ENCODE data around the gene YKT6. TPM values are rescaled to one million over a fixed set of nuclear protein-coding genes. Genes with fewer than 3 reads are reported as not detected.

The YKT6 gene
- total RNA-seq, 2 experiments from 2014 or later, result 74.9 to 75.9 TPM

DNA sequence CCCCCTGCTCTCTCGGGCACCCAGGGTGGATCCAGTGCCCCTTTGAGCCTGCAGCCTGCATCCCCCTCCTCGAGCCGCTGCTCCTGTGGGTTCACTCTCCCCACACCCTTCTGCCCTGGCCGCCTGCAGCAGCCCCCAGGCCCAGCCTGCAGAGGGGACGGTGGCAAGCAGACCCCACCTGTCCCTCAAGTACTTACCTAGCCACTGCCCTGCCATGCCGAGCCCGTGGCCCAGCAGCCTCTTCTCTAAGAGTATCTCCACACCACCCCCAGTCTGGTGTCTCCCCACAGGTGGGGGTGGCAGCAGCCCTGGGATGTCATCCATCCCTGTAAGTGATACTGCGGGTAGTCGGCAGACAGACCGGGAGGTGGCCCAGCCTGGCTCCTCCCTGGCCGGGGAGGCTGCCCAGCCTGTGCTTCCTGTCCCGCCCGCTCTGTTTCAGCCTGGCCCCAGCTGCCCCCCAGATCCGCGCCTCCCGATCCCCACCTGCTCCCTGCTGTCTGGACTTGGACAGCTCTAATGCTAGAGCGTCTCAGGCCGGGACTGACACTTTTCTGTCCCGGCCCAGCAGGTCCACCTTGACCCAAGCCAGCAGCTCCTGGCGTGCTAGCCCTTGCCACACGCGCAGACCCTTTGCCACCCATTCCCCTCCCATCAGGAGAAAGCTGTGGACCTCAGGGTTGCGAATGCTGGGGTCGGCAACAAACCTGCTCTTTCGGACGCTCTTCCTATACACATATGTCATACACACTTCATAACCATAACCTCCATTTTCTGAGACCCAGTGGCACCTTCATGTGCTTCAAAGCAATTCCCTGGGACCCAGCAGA, 25.0 kb downstream of the YKT6 start:
- no peaks in the 10 kb centered on the region for H3K36me3 Mint-ChIP-seq
- H3K9me3 Mint-ChIP-seq, result no peaks in the 10 kb centered on the region
- no peak overlapping the region for H3K27ac Mint-ChIP-seq
- H3K4me1 Mint-ChIP-seq, result no peaks in the 10 kb centered on the region
- no peak overlapping the region for H3K4me3 Mint-ChIP-seq
- DNase-seq, result no peak
- peaks cover 5% of the 10 kb centered on the region for H3K27me3 Mint-ChIP-seq

DNA sequence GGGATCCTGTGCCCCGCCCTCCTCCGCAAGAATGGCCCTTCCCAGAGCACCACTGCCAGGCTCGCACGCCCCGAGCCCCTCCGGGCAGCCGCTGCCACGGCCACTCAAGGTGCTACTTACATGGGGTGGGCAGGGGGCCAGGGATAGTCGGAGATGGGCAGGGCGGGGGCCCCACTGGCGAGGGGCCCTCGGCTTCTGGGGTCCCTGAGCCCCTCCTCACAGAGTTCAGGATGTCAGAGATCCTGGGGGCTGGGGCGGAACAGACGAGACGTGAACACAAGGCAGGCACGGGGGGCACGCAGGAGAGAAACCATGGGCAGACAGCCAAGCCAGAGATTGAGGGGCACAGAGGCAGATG, 25.6 kb downstream of the YKT6 start:
- no peak overlapping the region for H3K4me3 Mint-ChIP-seq
- H3K27ac Mint-ChIP-seq, result no peak overlapping the region
- no peaks in the 10 kb centered on the region for H3K9me3 Mint-ChIP-seq
- no peak for DNase-seq
- peaks cover 5% of the 10 kb centered on the region for H3K27me3 Mint-ChIP-seq
- H3K36me3 Mint-ChIP-seq, result no peaks in the 10 kb centered on the region
- no peaks in the 10 kb centered on the region for H3K4me1 Mint-ChIP-seq

DNA sequence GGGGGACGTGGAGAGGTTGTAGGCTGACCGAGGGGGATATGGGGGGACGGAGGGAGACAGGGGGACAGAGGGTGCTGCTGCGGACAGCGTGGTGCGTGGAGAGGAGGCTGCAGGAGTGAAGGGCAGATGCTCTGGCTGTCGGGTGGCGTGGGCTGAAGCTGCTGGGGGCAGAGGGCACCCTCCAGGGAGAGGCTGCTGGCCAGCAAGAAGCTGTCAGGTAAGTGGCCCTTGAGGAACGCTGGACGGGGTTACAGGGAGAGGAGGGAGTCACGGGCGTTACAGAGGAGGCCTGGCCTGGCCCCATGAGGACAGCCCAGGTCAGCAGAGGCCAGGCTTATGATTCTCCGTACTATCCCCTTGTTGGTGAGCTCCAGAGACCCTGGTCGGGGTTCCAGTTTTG, 27.1 kb downstream of the YKT6 start:
- no peak for DNase-seq
- no peaks in the 10 kb centered on the region for H3K4me1 Mint-ChIP-seq
- H3K4me3 Mint-ChIP-seq, result no peak overlapping the region
- H3K27ac Mint-ChIP-seq, result no peak overlapping the region
- no peaks in the 10 kb centered on the region for H3K36me3 Mint-ChIP-seq
- no peaks in the 10 kb centered on the region for H3K9me3 Mint-ChIP-seq
- peaks cover 5% of the 10 kb centered on the region for H3K27me3 Mint-ChIP-seq

DNA sequence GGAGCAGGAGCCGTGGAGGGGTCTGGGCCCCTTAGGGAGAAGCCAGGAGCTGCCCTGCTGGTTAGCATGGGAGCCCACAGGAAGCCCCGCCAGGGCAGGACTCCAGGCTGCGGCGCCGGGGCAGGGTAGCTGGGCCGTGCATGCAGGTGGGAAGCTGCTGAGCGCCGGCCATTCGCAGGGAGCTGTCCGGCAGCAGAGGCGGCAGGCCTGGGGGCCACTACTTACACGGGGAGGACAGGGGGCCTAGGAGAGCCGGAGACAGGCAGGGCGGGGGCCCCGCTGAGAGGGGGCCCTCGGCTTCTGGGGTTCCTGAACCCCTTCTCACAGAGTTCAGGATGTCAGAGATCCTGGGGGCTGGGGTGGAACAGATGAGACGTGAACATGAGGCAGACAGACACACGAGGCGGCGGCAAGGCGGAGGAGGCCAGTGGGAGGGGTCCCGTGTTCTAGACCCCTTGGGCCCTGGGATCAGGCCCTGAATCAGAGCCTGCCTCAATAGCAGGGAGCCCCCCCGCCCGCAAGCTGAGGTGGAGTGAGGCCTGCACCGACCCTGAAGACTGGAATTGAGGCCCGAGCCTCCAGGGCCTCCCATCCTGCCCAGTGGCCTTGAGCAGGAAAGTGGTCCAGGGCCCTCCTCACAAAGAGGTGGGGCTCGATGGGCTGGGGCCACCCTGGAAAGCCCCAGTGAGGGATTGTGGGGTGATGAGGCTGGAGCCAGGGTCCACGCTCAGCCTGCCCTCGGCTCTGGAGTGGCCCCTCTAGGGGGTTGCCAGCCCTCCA, 28.0 kb downstream of the YKT6 start:
- no peaks in the 10 kb centered on the region for H3K4me1 Mint-ChIP-seq
- H3K36me3 Mint-ChIP-seq, result no peaks in the 10 kb centered on the region
- no peak for DNase-seq
- H3K9me3 Mint-ChIP-seq, result no peaks in the 10 kb centered on the region
- H3K27ac Mint-ChIP-seq, result no peak overlapping the region
- no peak overlapping the region for H3K4me3 Mint-ChIP-seq
- peaks cover 5% of the 10 kb centered on the region for H3K27me3 Mint-ChIP-seq

DNA sequence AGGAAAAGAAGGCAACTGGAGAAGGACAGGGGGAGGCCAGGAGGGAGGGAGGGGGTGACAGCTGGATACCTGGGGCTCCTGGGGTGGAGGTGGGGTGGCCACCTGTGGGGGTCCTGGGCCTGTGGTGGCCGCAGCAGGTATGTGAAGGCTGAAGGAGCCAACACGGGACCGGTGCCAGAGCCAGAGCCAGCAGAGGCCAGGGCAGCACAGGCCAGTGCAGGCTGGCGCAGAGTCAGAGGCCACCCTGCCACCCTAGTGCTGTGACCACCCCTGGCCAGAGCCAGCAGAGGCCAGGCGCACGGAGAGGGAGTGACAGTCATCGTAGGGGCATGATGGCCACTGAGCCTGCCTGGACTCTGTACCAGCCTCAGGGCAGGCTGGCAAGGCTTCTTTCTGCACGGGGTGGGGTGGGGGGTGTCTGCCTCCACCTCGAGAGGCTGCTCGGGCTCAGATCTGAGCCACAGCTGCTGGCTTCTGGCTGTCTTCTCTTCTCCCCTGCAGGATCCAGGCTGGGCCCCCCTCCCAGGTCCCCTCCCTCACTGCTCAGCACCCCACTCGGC, 28.8 kb downstream of the YKT6 start:
- Mint-ChIP-seq H3K4me3 (no peak overlapping the region), H3K4me1 (no peaks in the 10 kb centered on the region), H3K36me3 (no peaks in the 10 kb centered on the region)

DNA sequence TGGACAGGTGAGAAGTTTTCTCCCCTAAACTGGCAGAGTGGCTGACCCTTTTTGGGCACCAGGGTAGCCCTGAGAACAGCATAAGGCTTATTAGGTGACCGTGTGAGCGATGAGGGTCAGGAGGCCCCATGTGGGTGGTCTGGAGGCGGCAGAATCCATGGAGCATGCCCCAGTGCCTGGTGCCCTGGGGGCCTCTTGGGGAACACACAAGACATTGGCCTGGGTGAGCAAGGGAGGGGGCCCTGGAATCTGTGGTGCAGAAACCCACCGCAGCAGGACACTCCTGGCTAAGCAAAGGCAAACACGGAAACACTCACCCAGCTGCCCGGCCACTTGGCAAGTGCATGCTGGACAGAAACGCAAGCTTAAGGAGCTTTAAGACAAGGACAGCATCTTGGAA, 29.5 kb downstream of the YKT6 start:
- Mint-ChIP-seq H3K9me3 (no peaks in the 10 kb centered on the region), H3K27me3 (peaks cover 5% of the 10 kb centered on the region), H3K4me3 (no peak overlapping the region), H3K36me3 (no peaks in the 10 kb centered on the region), H3K27ac (no peak overlapping the region), H3K4me1 (no peaks in the 10 kb centered on the region)
- no peak for DNase-seq

More for the DNA sequence above, 28.8 kb downstream of the YKT6 start:
- Mint-ChIP-seq H3K9me3 (no peaks in the 10 kb centered on the region), H3K27ac (no peak overlapping the region), H3K27me3 (peaks cover 5% of the 10 kb centered on the region)
- DNase-seq, result no peak

DNA sequence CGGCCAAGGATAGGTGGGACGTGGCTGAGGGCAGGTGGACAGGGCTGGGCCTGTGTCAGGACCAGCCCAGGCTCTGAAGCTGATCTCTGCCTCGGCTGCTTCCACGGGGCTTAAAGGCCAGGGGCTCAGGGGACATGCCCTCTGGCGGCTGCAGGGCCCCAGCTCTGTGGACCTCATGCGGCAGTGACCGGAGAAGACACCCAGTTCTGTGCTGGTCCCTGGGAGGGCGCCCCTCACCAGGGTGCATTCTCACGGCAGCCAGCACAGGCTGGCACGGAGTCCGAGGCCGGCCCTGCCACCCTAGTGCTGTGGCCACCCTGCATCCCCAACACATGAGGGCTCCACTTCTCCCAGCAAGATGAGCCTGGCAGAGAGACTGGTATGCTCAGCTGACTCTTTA, 30.3 kb downstream of the YKT6 start:
- Mint-ChIP-seq H3K27ac (no peak overlapping the region), H3K4me3 (no peak overlapping the region), H3K4me1 (no peaks in the 10 kb centered on the region), H3K36me3 (no peaks in the 10 kb centered on the region), H3K9me3 (no peaks in the 10 kb centered on the region), H3K27me3 (peaks cover 2% of the 10 kb centered on the region)
- no peak for DNase-seq

DNA sequence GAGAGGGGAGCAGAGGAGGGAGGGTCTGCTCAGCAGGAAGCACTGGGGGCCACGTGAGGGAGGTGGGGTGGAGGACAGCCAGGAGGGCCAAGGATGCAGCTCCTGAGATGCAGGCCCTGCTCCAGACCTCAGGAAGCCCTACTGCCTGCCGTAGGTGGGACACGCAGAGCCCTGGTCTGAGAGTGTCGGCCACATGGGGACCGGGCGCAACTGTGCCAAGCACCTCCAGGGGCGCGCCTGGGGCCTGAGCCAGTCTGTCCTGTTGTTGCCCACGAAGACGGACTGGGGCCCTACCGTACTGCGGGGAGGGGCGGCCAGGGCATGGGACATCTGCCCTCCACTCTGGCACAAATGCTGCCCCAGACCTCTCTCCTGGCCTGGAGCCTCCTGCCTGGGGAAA, 31.6 kb downstream of the YKT6 start:
- Mint-ChIP-seq H3K36me3 (no peaks in the 10 kb centered on the region), H3K4me1 (no peaks in the 10 kb centered on the region), H3K27ac (no peak overlapping the region), H3K4me3 (no peak overlapping the region), H3K9me3 (no peaks in the 10 kb centered on the region), H3K27me3 (no peaks in the 10 kb centered on the region)
- no peak for DNase-seq

DNA sequence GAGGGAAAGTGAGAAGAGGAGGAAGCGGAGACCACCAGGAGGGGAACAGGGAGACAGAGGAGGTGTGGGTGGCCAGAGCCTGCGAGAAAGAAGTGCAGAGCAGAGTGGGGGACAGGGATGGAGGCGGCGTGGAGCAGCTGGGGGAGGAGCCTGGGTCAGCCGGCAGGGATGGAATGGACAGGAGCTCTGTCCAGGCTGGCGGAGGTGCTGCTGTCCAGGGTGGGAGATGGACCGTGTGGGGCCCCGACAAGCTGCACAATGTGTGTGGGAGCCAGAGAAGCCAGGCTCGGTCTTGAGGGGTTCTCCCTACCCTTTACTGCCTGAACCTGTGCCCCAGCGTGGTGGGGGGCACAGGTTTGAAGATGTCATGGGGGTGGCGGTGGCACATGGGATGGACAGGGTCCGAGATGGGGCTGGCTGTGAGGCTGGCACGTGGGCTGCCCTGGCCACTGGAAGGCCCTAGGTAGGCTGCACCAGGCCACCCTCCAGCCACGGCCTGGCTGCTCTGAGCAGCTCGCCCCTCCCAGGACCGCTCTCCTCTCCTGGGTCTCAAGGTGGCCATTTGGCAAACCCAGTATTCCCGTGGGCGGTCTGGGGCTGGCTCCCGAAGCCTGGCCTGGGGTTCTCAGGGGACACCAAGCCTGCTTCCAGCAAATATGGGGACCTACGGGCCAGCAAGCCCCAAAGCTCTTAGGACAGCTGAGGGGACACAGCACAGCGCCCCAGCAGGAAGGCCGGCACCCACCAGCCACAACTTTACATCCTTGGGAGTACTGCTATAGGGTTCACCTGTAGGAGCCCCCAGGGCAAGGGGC, 32.3 kb downstream of the YKT6 start:
- H3K36me3 Mint-ChIP-seq, result no peaks in the 10 kb centered on the region
- H3K27me3 Mint-ChIP-seq, result no peaks in the 10 kb centered on the region
- H3K9me3 Mint-ChIP-seq, result no peaks in the 10 kb centered on the region
- no peak for DNase-seq
- H3K4me3 Mint-ChIP-seq, result no peak overlapping the region
- H3K4me1 Mint-ChIP-seq, result no peaks in the 10 kb centered on the region
- no peak overlapping the region for H3K27ac Mint-ChIP-seq

DNA sequence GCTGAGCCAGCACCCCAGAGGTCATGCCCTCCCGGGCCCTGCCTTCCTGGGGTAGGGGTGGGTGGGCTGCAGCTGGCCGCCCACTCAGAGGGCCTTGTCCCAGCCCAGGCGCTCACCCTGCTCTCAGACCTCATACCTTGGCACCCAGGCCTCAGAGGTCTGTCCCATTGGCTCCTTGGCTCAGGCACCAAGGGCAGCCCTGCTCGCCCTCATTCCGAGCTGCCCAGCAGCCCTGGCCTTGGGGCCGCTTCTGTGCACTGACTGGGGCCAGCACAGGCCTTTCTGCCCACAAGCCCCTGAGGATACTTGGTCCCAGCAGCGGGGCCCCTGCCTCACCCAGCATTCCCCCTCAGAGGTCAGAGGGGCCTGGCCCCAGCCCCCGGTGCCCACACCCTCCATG, 34.3 kb downstream of the YKT6 start:
- Mint-ChIP-seq H3K4me3 (no peak overlapping the region), H3K36me3 (no peaks in the 10 kb centered on the region), H3K27me3 (no peaks in the 10 kb centered on the region), H3K27ac (no peak overlapping the region), H3K9me3 (no peaks in the 10 kb centered on the region), H3K4me1 (no peaks in the 10 kb centered on the region)
- no peak for DNase-seq

DNA sequence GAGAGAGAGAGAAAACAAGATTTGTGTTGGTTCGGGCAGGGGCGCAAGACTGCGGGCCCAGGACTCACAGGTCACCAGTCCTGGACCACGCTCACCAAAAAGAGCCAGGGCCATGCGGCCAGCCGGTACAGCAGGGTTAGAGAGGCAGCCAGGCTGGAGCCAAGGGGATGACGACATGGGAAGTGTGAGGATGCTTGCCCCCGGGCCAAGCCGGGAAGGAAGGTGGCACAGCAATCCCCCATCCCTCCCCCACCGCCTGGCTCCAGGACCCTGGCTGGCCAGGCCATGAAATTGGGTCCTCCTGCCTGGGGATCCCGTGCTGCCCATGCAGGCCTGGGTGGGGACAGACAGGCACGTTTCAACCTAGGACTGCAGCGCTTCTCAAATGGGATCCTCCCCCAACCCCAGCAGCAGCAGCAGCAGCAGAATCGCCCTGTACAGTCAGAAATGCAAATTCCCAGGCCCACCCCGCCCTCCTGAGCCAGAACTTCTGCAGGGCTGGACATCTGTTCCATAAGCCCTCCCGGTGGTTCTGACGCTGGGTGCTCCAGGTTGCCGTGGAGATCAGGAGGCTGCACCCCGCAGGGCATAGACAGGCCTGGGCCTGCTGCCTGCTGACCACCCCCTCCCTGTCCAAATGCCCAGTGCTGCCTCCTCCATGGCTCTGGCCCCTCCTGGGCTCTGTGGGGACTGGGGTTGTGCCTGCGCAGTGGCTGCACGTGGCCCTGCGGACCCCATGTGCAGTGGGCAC, 35.0 kb downstream of the YKT6 start:
- Mint-ChIP-seq H3K9me3 (no peaks in the 10 kb centered on the region), H3K27ac (no peak overlapping the region), H3K36me3 (no peaks in the 10 kb centered on the region), H3K4me1 (peaks cover under 1% of the 10 kb centered on the region), H3K4me3 (no peak overlapping the region), H3K27me3 (no peaks in the 10 kb centered on the region)
- no peak for DNase-seq

DNA sequence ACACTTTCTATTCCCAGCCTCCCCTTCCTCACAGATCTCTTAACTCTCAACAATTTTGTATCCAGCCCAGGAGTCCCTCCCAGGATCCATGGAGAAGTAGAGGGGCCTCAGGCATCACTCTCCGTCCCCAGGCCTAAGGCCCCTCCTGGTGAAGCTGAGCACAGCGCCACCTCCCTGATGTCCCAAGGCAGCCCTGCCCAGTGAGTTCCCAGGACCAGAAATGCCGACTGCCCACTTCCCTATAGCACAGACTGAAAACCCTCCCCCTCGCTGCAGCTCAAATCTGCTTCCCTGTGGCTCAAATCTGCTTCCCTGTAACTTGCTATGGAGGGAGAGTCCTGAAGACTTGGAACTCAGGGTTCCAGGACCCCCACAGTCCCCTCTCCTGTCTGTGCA, 35.6 kb downstream of the YKT6 start:
- Mint-ChIP-seq H3K27ac (no peak overlapping the region), H3K4me3 (no peak overlapping the region), H3K4me1 (peaks cover 2% of the 10 kb centered on the region), H3K9me3 (no peaks in the 10 kb centered on the region), H3K27me3 (no peaks in the 10 kb centered on the region), H3K36me3 (no peaks in the 10 kb centered on the region)
- no peak for DNase-seq

DNA sequence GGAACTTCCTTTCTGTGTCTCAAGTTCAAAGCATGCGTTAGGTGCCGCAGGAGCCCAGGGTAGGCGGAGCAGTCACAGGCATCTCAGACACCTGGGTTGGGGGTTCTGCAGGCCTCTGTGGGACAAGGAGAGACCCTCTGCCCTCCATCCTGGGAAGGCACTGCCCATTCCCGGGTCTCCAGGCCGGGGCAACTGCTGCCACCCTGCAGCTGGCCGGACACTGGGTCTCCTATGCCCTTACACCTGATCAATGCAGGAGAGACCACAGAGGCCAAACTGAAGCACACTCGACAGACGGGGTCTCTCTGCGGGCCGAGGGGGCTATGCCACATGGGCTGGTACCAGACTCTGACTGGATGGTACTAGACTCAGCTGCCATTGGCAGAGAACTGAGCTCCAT, 36.9 kb downstream of the YKT6 start:
- no peaks in the 10 kb centered on the region for H3K27me3 Mint-ChIP-seq
- no peak for DNase-seq
- H3K36me3 Mint-ChIP-seq, result no peaks in the 10 kb centered on the region
- H3K4me1 Mint-ChIP-seq, result peaks cover 2% of the 10 kb centered on the region
- no peak overlapping the region for H3K4me3 Mint-ChIP-seq
- no peak overlapping the region for H3K27ac Mint-ChIP-seq
- H3K9me3 Mint-ChIP-seq, result no peaks in the 10 kb centered on the region

DNA sequence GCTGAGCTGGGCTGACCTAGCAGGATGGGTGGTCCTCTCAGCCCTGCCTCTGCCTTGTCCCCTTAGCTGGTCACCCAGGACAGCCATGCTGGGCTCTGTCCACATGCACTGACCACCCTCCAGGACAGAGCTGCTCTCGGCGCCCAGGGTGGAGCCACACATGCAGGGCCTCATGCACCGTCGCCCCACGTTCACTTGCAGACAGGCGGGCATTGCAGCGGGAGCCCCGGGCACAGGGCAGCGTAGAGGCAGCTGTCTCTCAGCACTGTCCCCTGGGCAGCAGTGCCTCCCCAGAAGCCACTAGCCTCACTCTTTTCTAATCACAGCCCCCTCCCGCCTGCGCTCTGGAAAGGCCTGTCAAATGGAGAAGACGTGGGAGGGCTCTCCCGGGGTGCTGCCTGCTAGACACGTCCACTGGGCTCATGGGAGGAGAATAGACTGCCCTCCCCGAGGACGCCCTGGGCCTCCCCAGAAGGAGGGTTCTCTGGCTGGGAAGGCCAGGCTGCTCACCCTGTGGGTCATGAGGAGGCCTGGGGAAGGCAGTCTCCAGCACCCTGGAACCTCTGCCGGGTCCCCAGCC, 37.4 kb downstream of the YKT6 start:
- Mint-ChIP-seq H3K27ac (no peak overlapping the region), H3K4me1 (peaks cover 2% of the 10 kb centered on the region), H3K4me3 (no peak overlapping the region), H3K27me3 (no peaks in the 10 kb centered on the region), H3K36me3 (no peaks in the 10 kb centered on the region), H3K9me3 (no peaks in the 10 kb centered on the region)
- no peak for DNase-seq
